ENCODE data around the gene HDAC1. TPM values are rescaled to one million over a fixed set of nuclear protein-coding genes. Genes with fewer than 3 reads are reported as not detected.

HDAC1 gene
- total and polyA plus RNA-seq, 2 of the 4 experiments (the other 2 are of a cell fraction), result 95.5 to 139 TPM

- 58% methylated on average over 4 of the region's 15 CpGs; no CpG with 5 or more reads in 1 of the 2 experiments for WGBS, 2 experiments (ENCODE audit: extremely low coverage in 2 of 2, insufficient read length in 1 of 2)
- Histone ChIP-seq H3K4me2 (ENCODE audit: low read depth, low read length) (peak overlapping the region; percentile 72), H2BK20ac (ENCODE audit: low read depth, low read length) (no peak overlapping the region), H3K36me3 (ENCODE audit: control insufficient read depth, insufficient read depth, low read length) (peaks cover 27% of the 10 kb centered on the region), H2AK9ac (replicated peaks; ENCODE audit: low read depth, low read length, poor library complexity) (no peak overlapping the region), H3K79me1 (ENCODE audit: low read depth in 1 of 2, low read length in 2 of 2) (peaks cover 19 to 35% of the 10 kb centered on the region in 2 experiments; a peak in 3 of 4 replicates), H3K4me1 (ENCODE audit: control insufficient read depth, insufficient read depth, low read length) (peaks cover 6% of the 10 kb centered on the region), H3K9ac (ENCODE audit: low read depth, low read length) (no peak overlapping the region), H3K18ac (ENCODE audit: low read depth, low read length) (no peak overlapping the region), H3K4me3 (ENCODE audit: insufficient read depth, low read depth, low read length) (peak overlapping the region; percentile 85), H3K9me1 (ENCODE audit: insufficient read depth, low read length) (0 out of 2 replicates have a peak, but pooled peaks cover 3% of the 10 kb centered on the region), H2BK5ac (ENCODE audit: low read depth, low read length, poor library complexity, severe bottlenecking) (no peak overlapping the region), H2BK15ac (ENCODE audit: low read depth, low read length) (no peak overlapping the region), H2AK5ac (ENCODE audit: low read depth, low read length) (no peak overlapping the region), H3K27ac (ENCODE audit: insufficient read depth, low read length) (no peak overlapping the region), H3K9me3 (ENCODE audit: control insufficient read depth, insufficient read depth, low read length) (no peaks in the 10 kb centered on the region), H2AFZ (replicated peaks; ENCODE audit: low read length, poor library complexity) (peak overlapping the region; percentile 89), H4K20me1 (ENCODE audit: insufficient read depth, low read length) (peaks cover 32% of the 10 kb centered on the region), H3K56ac (ENCODE audit: extremely low read depth, insufficient read depth, low read length) (no peak overlapping the region), H4K8ac (ENCODE audit: low read depth in 2 of 2, low read length in 2 of 2) (peak overlapping the region in 1 of 2 experiments; percentile 58; a peak in 1 of 4 replicates), H3K27me3 (ENCODE audit: control insufficient read depth, insufficient read depth, low read length) (no peaks in the 10 kb centered on the region), H4K91ac (ENCODE audit: insufficient read depth, low read depth, low read length) (no peak overlapping the region), H2BK120ac (ENCODE audit: low read depth, low read length) (no peak overlapping the region), H3K14ac (replicated peaks; ENCODE audit: low read depth, low read length) (no peak overlapping the region), H4K5ac (ENCODE audit: low read depth, low read length) (no peak overlapping the region), H3K4ac (ENCODE audit: low read depth, low read length) (no peak overlapping the region; the same call in 1 of the 2 replicates), H3K23ac (ENCODE audit: low read depth, low read length) (no peak overlapping the region)
- TF ChIP-seq FOS (IDR thresholded peaks at IDR 0.05; ENCODE audit: low read depth, low read length) (no peak), CEBPB (IDR thresholded peaks at IDR 0.05; ENCODE audit: low read depth, low read length) (no peak), NFE2L2 (IDR thresholded peaks at IDR 0.05; ENCODE audit: low read depth, low read length) (no peak), BHLHE40 (IDR thresholded peaks at IDR 0.05; ENCODE audit: low read depth, low read length) (no peak), MXI1 (IDR thresholded peaks at IDR 0.05; ENCODE audit: borderline replicate concordance, low read depth, low read length) (no peak), RCOR1 (IDR thresholded peaks at IDR 0.05; ENCODE audit: insufficient replicate concordance, low read length) (no peak), ELK1 (IDR thresholded peaks at IDR 0.05; ENCODE audit: borderline replicate concordance, low read depth, low read length) (no peak), MAFK (IDR thresholded peaks at IDR 0.05; ENCODE audit: low read depth, low read length) (no peak), RAD21 (IDR thresholded peaks at IDR 0.05; ENCODE audit: low read length) (no peak), CHD1 (IDR thresholded peaks at IDR 0.05; ENCODE audit: low read depth, low read length) (no peak), RFX5 (IDR thresholded peaks at IDR 0.05; ENCODE audit: low read depth, low read length) (no peak), MAZ (IDR thresholded peaks at IDR 0.05; ENCODE audit: borderline replicate concordance, low read depth, low read length) (no peak), SMC3 (IDR thresholded peaks at IDR 0.05; ENCODE audit: low read depth, low read length) (no peak), POLR2A (IDR thresholded peaks at IDR 0.05; ENCODE audit: low read depth, low read length) (no peak)
- TF ChIP-seq, protein P1, sequence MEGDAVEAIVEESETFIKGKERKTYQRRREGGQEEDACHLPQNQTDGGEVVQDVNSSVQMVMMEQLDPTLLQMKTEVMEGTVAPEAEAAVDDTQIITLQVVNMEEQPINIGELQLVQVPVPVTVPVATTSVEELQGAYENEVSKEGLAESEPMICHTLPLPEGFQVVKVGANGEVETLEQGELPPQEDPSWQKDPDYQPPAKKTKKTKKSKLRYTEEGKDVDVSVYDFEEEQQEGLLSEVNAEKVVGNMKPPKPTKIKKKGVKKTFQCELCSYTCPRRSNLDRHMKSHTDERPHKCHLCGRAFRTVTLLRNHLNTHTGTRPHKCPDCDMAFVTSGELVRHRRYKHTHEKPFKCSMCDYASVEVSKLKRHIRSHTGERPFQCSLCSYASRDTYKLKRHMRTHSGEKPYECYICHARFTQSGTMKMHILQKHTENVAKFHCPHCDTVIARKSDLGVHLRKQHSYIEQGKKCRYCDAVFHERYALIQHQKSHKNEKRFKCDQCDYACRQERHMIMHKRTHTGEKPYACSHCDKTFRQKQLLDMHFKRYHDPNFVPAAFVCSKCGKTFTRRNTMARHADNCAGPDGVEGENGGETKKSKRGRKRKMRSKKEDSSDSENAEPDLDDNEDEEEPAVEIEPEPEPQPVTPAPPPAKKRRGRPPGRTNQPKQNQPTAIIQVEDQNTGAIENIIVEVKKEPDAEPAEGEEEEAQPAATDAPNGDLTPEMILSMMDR (conservative IDR thresholded peaks at IDR 0.05; ENCODE audit: low read depth, low read length), result no peak
- TF ChIP-seq, protein P2, sequence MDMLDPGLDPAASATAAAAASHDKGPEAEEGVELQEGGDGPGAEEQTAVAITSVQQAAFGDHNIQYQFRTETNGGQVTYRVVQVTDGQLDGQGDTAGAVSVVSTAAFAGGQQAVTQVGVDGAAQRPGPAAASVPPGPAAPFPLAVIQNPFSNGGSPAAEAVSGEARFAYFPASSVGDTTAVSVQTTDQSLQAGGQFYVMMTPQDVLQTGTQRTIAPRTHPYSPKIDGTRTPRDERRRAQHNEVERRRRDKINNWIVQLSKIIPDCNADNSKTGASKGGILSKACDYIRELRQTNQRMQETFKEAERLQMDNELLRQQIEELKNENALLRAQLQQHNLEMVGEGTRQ (IDR thresholded peaks at IDR 0.05; ENCODE audit: low read depth, low read length), result no peak
- ATAC-seq (ENCODE audit: low read depth) (no peak), DNase-seq (no peak)
- no TSS peak for BruUV-seq (replicated peaks)
- intact Hi-C loops (cut with micrococcal nuclease), result loop anchor here (1.0 to 5.0 kb wide), 2 partner anchors 15 to 56 kb away; partner anchors contain the start of gene BSDC1
- in situ Hi-C loops (cut with MboI; ENCODE audit: low sequenced_read_pairs), result no loop called here
- POLR2A ChIA-PET (ENCODE audit: unreplicated experiment), result interaction anchor here (0.5 to 1.0 kb wide), 4 partner anchors 9 to 447 kb away, joined by 3 to 5 read pairs (median 3); no protein-coding TSS in a partner anchor
- CTCF ChIA-PET, result no interaction called here
- dilution Hi-C loops (cut with HindIII; ENCODE audit: low sequenced_read_pairs, unreplicated experiment), result no loop called here
These were observed 44.7 kb downstream of the HDAC1 start for GRCh38 chr1:32336591-32336932.

All from IMR-90 (cell line).